ENCODE measurements around the gene XRCC3. TPM values are rescaled to one million over a fixed set of nuclear protein-coding genes. Genes with fewer than 3 reads are reported as not detected.

The XRCC3 gene
- total and polyA plus RNA-seq, 12 donors: 1.0 to 4.4 (median 3.0) TPM

DNA sequence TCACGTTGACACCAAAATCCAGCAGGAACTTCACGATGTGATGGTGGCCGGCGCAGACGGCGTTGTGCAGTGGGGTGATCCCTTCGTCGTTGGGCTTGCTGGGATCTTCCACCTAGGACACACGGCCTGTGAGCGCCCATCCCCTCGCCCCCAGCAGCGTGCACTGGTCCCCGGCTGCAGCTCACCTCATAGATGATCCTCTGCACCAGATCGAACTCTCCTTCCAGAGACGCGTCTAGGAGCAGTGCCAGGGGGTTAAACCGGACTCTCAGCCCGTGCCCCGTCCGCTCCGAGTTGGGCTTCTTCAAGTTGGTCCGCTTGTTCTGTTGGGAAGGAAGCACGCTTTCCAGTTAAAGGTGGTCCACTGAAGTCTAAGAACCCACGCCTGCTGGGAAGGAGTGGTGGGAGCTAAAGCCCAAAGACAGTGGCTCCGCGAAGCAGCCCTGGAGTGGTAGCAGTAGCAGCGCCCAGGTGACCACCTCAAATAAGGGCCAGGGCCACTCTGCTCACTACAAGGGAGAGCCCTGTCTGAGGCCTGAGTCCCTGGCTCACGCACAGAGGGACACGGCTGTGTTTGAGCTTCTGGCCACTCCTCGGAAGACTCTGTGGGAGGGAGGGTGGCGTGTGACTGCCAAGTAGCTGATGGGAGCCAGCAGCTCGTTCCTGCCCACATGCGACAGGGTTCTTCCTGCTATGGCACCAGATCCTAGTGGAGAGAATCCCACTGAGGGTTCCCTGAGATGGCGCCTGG, 23.6 kb upstream of the XRCC3 start:
- peak in 1 of 8 donors; percentile 14 for ATAC-seq

GRCh38 chr14:103738166-103738565, 22.9 kb upstream of the XRCC3 start:
- H3K27me3 ChIP-seq: no peaks in the 10 kb centered on the region
- peaks cover 4 to 42% (median 21%) of the 10 kb centered on the region in 9 donors for H3K4me1 ChIP-seq
- peaks cover 0 to 100% (median 45%) of the 10 kb centered on the region in 9 donors for H3K36me3 ChIP-seq
- H3K27ac ChIP-seq: no peak overlapping the region
- intact Hi-C loops (cut with DNase I): no loop called here
- 83 to 84% methylated on average over 10 of the region's 10 CpGs for WGBS, 2 donors
- TF ChIP-seq, protein P1, sequence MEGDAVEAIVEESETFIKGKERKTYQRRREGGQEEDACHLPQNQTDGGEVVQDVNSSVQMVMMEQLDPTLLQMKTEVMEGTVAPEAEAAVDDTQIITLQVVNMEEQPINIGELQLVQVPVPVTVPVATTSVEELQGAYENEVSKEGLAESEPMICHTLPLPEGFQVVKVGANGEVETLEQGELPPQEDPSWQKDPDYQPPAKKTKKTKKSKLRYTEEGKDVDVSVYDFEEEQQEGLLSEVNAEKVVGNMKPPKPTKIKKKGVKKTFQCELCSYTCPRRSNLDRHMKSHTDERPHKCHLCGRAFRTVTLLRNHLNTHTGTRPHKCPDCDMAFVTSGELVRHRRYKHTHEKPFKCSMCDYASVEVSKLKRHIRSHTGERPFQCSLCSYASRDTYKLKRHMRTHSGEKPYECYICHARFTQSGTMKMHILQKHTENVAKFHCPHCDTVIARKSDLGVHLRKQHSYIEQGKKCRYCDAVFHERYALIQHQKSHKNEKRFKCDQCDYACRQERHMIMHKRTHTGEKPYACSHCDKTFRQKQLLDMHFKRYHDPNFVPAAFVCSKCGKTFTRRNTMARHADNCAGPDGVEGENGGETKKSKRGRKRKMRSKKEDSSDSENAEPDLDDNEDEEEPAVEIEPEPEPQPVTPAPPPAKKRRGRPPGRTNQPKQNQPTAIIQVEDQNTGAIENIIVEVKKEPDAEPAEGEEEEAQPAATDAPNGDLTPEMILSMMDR (IDR thresholded peaks at IDR 0.05): no peak
- DNase-seq: no peak
- H3K4me3 ChIP-seq: no peak overlapping the region
- ATAC-seq: no peak
- H3K9me3 ChIP-seq: no peaks in the 10 kb centered on the region

More for the DNA sequence above, 23.6 kb upstream of the XRCC3 start:
- peaks cover 2 to 100% (median 39%) of the 10 kb centered on the region in 9 donors for H3K36me3 ChIP-seq
- H3K4me3 ChIP-seq: no peak overlapping the region
- TF ChIP-seq, protein P1 (IDR thresholded peaks at IDR 0.05): no peak
- WGBS, 2 donors: 87 to 88% methylated on average over 34 of the region's 34 CpGs
- H3K9me3 ChIP-seq: no peaks in the 10 kb centered on the region
- peaks cover 4 to 35% (median 21%) of the 10 kb centered on the region in 9 donors for H3K4me1 ChIP-seq
- H3K27ac ChIP-seq: no peak overlapping the region
- no peak for DNase-seq
- no peaks in the 10 kb centered on the region for H3K27me3 ChIP-seq
- intact Hi-C loops (cut with DNase I): no loop called here

DNA sequence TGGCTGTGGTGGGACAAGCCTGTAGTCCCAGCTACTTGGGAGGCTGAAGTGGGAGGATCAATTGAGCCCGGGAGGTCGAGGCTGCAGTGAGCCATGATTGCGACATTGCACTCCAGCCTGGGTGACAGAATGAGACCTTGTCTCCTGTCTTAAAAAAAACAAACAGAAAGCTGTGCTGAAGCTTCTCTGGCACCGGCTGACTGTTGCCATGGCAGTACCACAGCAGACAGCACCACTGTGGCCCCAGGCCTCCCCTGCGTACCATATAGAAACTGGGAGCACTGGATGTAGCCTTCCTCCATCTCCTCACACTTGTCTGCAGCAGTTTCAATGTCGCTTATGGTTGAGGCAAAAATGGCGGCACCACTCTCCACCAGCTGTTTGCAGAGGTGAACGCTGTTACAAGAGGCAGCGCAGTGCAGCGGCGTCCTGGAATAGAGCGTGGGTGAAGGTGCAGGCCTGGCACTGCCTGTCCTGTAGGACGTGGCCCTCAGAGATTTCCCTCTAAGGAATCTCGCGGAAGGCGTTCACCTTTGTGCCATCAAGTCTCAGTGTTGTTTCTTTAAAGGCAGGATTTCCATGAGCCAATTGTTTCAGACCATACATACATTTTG, 22.3 kb upstream of the XRCC3 start:
- no peak for DNase-seq
- intact Hi-C loops (cut with DNase I): no loop called here
- H3K36me3 ChIP-seq: peaks cover 0 to 100% (median 51%) of the 10 kb centered on the region in 9 donors

More for the DNA sequence above, 22.3 kb upstream of the XRCC3 start:
- H3K27me3 ChIP-seq: no peaks in the 10 kb centered on the region
- TF ChIP-seq, protein P1 (IDR thresholded peaks at IDR 0.05): no peak
- no peak overlapping the region for H3K4me3 ChIP-seq
- WGBS, 2 donors: 93% methylated on average over 16 of the region's 16 CpGs
- ATAC-seq: no peak
- no peaks in the 10 kb centered on the region for H3K9me3 ChIP-seq
- no peak overlapping the region for H3K27ac ChIP-seq
- peaks cover 4 to 45% (median 21%) of the 10 kb centered on the region in 9 donors for H3K4me1 ChIP-seq
